Colonic mucosa (tissue), 4 donors: Measurements from ENCODE around the gene MACROD2. TPM values are rescaled to one million over a fixed set of nuclear protein-coding genes. Genes with fewer than 3 reads are reported as not detected.

Experiments
- DNase-seq: peaks from one replicate; pipeline ENCODE4 v3.0.0-alpha.2; 2020
- H3K27ac ChIP-seq: fragments of 200-600 bp; one replicate; pipeline ENCODE4 v1.8.0; 2021
- H3K27me3 ChIP-seq: fragments of 200-600 bp; one replicate; pipeline ENCODE4 v1.8.0; 2021
- H3K36me3 ChIP-seq: fragments of 200-600 bp; one replicate; pipeline ENCODE4 v1.8.0; 2021
- H3K4me1 ChIP-seq: fragments of 200-600 bp; one replicate; pipeline ENCODE4 v1.8.0; 2021; ENCODE audit warnings: mild to moderate bottlenecking
- H3K4me3 ChIP-seq: fragments of 200-600 bp; one replicate; pipeline ENCODE4 v1.8.0; 2021
- H3K9ac ChIP-seq, 2 donors: one replicate each; pipeline ENCODE4 v1.7.0; 2013; ENCODE audit warnings: control low read depth in 2 of 2, low read depth in 2 of 2, low read length in 2 of 2
- H3K9me3 ChIP-seq: fragments of 200-600 bp; one replicate; pipeline ENCODE4 v1.8.0; 2021
- intact Hi-C: fragments of 100-400 bp; cut with DNase I; formaldehyde crosslinking; loops from one replicate; pipeline ENCODE4 v1.14.1; 2022
- total RNA-seq, 2 donors: library from RNA; stranded (reverse); fragmentation: NEBNext Ultra II Directional in 1 of 2; extraction: Animal tissue kit (Norgen Biotek cat#: 25700) in 1 of 2; gene quantifications; one replicate each; pipeline ENCODE4 v1.2.1, GENCODE V29; 2021
- TF ChIP-seq, protein P1 (sequence below): fragments of 200-600 bp; IDR thresholded peaks from one replicate; pipeline ENCODE4 v1.8.0; 2022; ENCODE audit warnings: antibody characterized with exemption, mild to moderate bottlenecking
- donor health status: healthy.
- donor health status: DM: no; HTN: no; CAD: no.
- donor health status: DM: no; HTN: no; CAD: no.

Gene MACROD2
- total RNA-seq, 2 donors from 2014 or later = 3.2 to 3.3 TPM

DNA sequence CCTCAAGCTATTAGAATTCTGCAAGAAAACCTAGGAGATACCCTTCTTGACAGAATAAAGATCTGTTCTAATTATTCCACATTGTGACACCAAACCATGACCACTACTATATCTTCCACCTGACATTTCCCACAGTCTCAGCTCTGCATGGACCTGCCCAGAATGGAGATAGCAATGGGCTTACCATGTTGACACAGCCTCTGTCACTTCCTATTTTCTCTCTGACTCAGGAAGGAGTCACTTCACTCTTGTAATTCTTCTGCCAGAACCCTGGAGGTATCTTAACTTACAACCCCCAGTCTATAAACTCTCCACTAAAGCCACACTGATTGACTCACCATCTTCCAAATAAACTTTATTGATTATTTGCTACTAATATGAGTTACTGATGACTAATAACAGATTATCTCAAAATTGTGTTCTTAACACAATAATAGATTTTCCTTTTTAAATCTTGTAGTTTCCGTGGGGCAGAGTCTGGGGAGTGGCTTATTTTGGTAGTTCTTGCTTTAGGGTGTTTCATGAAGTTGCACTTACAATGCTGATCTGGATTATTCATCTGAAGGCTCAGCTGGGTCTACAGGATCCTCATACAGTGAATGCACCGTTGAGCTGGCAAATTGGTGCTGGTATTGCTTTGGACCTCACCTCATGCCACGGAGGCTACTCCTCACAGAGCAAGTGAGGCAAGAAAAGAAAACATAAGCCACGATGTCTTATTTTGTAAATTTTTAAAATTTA lies 1708.0 kb downstream of the MACROD2 start:
- TF ChIP-seq, protein P1, sequence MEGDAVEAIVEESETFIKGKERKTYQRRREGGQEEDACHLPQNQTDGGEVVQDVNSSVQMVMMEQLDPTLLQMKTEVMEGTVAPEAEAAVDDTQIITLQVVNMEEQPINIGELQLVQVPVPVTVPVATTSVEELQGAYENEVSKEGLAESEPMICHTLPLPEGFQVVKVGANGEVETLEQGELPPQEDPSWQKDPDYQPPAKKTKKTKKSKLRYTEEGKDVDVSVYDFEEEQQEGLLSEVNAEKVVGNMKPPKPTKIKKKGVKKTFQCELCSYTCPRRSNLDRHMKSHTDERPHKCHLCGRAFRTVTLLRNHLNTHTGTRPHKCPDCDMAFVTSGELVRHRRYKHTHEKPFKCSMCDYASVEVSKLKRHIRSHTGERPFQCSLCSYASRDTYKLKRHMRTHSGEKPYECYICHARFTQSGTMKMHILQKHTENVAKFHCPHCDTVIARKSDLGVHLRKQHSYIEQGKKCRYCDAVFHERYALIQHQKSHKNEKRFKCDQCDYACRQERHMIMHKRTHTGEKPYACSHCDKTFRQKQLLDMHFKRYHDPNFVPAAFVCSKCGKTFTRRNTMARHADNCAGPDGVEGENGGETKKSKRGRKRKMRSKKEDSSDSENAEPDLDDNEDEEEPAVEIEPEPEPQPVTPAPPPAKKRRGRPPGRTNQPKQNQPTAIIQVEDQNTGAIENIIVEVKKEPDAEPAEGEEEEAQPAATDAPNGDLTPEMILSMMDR = no peak
- intact Hi-C loops = no loop called here

GRCh38 chr20:15705975-15706374 lies 1710.7 kb downstream of the MACROD2 start:
- TF ChIP-seq, protein P1 = no peak
- Histone ChIP-seq H3K9ac (no peak overlapping the region), H3K9me3 (no peaks in the 10 kb centered on the region)

More for the DNA sequence above, 1708.0 kb downstream of the MACROD2 start:
- Histone ChIP-seq H3K4me3 (no peak overlapping the region), H3K36me3 (no peaks in the 10 kb centered on the region), H3K9me3 (no peaks in the 10 kb centered on the region), H3K4me1 (no peaks in the 10 kb centered on the region), H3K27me3 (no peaks in the 10 kb centered on the region), H3K27ac (no peak overlapping the region), H3K9ac (no peak overlapping the region)
- no peak for DNase-seq

GRCh38 chr20:15706719-15707118 lies 1711.4 kb downstream of the MACROD2 start:
- Histone ChIP-seq H3K9me3 (no peaks in the 10 kb centered on the region), H3K36me3 (no peaks in the 10 kb centered on the region), H3K4me3 (no peak overlapping the region), H3K4me1 (no peaks in the 10 kb centered on the region), H3K9ac (no peak overlapping the region), H3K27me3 (no peaks in the 10 kb centered on the region), H3K27ac (no peak overlapping the region)
- TF ChIP-seq, protein P1 = no peak
- intact Hi-C loops = no loop called here
- no peak for DNase-seq

More at GRCh38 chr20:15705975-15706374, 1710.7 kb downstream of the MACROD2 start:
- H3K27me3 ChIP-seq = no peaks in the 10 kb centered on the region
- intact Hi-C loops = no loop called here
- H3K27ac ChIP-seq = no peak overlapping the region
- no peaks in the 10 kb centered on the region for H3K4me1 ChIP-seq
- no peak overlapping the region for H3K4me3 ChIP-seq
- H3K36me3 ChIP-seq = no peaks in the 10 kb centered on the region
- no peak for DNase-seq

DNA sequence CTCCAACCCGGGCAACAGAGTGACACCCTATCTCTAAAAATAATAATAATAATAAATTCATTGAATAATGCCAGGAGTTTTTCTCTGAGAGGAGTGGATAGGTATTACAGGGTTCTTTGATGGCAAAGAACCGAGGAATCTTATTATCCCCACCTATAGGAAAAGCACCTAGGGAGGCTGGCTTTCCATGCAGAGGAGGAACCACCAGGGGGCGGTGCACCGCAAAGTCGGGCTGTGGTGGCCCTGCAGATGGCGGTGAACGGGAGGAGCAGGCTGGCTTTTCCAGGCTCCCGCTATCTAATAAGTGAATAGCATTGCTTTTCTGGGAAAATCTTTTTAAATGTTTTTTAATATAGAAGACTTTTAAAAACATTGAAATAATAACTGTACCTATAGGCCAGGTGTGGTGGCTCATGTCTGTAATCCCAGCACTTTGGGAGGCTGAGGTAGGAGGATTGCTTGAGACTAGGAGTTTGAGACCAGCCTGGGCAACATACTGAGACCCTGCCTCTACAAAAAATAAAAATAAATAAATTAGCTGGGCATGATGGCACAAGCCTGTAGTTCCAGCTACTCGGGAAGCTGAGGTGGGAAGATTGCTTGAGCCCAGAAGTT lies 1713.8 kb downstream of the MACROD2 start:
- DNase-seq = peak; percentile 53
- no peaks in the 10 kb centered on the region for H3K36me3 ChIP-seq
- H3K9me3 ChIP-seq = no peaks in the 10 kb centered on the region
- H3K4me1 ChIP-seq = no peaks in the 10 kb centered on the region
- H3K9ac ChIP-seq = no peak overlapping the region
- no peaks in the 10 kb centered on the region for H3K27me3 ChIP-seq
- intact Hi-C loops = no loop called here
- TF ChIP-seq, protein P1 = peak; percentile 53
- no peak overlapping the region for H3K27ac ChIP-seq
- H3K4me3 ChIP-seq = no peak overlapping the region

GRCh38 chr20:15710636-15711035 lies 1715.3 kb downstream of the MACROD2 start:
- no peaks in the 10 kb centered on the region for H3K4me1 ChIP-seq
- no peaks in the 10 kb centered on the region for H3K9me3 ChIP-seq
- H3K27ac ChIP-seq = no peak overlapping the region
- intact Hi-C loops = loop anchor here (5.0 kb wide), 1 partner anchor 1052 kb away; no protein-coding TSS in a partner anchor
- DNase-seq = no peak
- TF ChIP-seq, protein P1 = no peak
- H3K9ac ChIP-seq = no peak overlapping the region
- no peak overlapping the region for H3K4me3 ChIP-seq
- no peaks in the 10 kb centered on the region for H3K27me3 ChIP-seq
- H3K36me3 ChIP-seq = no peaks in the 10 kb centered on the region
